ENCODE measurements around the gene FZD1.
"Not testable (repeated sequence)": the region's sequence is repeated elsewhere in the genome, so short reads cannot be mapped to it uniquely, and the experiment has no call there.

FZD1 gene

DNA sequence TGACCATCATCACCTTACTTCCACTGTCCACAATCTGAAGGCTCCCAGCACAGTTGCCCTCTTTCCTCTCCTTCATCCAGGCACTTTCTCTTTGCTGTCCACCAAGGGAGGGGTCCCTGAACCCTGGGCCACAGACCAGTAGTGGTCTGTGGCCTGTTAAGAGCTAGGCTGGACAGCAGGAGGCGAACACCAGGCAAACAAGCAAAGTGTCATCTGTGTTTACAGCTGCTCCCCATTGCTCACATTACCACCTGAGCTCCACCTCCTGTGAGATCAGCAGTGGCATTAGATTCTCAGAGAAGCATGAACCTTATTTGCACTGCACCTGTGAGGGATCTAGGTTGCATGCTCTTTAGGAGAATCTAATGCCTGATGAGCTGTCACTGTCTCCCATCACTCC lies 27.7 kb downstream of the FZD1 start:
- no peak for DNase-seq
- in situ Hi-C loops (cut with HindIII; ENCODE audit: low pct_ligation_motif_present, low pct_unique_long_range_greater_than_20kb, low sequenced_read_pairs): no loop called here

DNA sequence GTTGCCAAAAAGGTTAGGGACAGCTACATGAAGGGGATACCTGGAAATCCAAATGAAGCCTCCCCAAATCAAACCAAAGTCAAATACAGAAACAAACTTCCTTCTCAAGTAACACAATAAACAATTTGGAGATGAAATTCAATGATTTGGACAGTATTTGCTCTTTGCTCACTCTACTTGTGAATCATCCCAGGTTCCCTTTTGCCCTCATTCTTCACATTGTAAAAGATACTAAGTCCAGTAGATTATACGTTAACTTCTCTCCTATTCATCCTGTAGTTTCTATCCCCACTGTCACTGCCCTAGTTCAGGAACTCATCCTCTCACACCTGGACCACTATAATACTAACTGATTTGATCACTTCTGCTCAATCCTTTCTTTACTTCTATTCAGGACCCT lies 28.3 kb downstream of the FZD1 start:
- in situ Hi-C loops (cut with HindIII; ENCODE audit: low pct_ligation_motif_present, low pct_unique_long_range_greater_than_20kb, low sequenced_read_pairs): no loop called here
- DNase-seq: peak; percentile 29

DNA sequence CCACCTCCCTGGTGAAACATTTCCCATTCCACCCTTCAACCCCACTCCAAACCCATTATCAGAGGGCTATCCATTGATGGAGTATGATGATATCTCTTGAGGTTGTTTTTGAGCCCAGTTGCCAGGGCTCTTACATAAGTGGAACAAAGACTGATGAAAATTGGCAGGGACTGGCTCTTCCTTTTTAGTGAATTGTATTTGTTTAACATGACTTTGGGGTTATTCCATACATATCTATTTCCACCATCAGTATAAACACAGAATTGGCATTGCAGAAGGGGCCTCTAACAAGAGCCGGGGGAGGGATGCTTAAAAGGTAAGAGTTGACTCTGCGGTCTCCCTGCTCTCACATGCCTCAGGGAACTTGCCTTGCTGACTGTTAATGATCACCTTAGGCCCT lies 28.9 kb downstream of the FZD1 start:
- DNase-seq: no peak
- in situ Hi-C loops (cut with HindIII; ENCODE audit: low pct_ligation_motif_present, low pct_unique_long_range_greater_than_20kb, low sequenced_read_pairs): no loop called here

DNA sequence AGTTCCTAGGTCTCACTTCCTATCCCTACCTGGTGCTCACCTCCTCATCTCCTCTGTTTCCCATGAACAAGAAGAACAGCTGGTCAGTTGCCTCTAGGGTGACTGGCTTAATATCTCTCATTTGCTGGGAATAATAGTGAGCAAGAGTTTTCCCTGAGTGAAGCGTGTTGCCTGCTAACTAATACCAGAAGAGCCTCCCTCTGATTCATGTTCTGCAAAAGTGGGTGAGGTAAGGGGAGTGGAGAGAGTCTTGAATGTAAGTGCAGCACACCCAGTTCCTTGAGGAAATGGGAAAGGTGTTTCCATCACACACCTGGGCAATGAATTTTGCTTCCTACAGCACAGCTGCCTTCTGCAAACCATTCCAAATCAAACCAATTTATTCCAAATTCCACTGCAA lies 29.6 kb downstream of the FZD1 start:
- no peak for DNase-seq
- in situ Hi-C loops (cut with HindIII; ENCODE audit: low pct_ligation_motif_present, low pct_unique_long_range_greater_than_20kb, low sequenced_read_pairs): no loop called here

DNA sequence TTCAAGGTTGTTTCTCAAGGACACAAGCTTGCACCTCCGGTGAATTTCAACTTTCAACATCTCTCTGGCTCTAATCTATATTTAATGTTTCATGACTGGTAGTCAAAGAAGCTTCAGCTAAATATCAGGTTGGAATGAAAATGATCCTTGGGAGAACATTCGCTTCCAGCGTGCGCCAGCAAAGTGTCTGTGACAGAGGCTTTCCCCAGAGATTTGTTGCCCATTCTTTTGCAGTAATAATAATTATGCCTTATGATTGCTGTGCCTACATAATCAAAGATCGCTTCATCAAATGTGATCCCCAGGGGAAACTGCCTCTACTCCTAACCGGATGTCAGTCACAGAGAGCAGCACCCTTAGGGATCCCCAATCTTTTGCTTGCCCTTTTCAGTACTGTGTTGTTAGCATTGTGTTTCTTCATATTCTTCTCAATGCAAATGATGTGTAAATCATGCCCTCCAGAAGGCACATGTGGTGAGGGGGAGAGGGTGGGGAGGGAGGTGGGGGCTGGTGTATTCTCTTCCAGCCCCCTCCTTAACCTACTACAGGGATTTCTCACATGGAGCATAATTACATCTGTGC lies 30.5 kb downstream of the FZD1 start:
- in situ Hi-C loops (cut with HindIII; ENCODE audit: low pct_ligation_motif_present, low pct_unique_long_range_greater_than_20kb, low sequenced_read_pairs): no loop called here
- DNase-seq: no peak

DNA sequence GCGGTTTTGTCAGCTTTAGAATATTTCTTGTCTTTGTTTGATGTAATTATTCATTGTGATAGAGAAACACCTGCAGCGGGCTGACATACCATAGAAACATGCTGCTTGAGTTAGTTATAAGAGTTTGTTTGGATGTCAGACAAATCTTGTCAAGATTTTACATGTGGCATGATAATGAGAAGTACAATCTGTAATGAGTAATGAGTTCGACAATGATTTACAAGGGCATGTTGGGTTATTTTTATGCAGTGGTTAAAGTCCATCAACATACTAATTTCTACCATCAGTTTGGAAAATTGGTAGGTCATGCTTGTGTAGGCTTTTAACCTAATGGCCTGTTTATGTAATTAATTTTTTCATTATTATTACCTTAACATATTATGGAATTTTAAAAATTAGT lies 31.3 kb downstream of the FZD1 start:
- in situ Hi-C loops (cut with HindIII; ENCODE audit: low pct_ligation_motif_present, low pct_unique_long_range_greater_than_20kb, low sequenced_read_pairs): no loop called here
- DNase-seq: no peak

DNA sequence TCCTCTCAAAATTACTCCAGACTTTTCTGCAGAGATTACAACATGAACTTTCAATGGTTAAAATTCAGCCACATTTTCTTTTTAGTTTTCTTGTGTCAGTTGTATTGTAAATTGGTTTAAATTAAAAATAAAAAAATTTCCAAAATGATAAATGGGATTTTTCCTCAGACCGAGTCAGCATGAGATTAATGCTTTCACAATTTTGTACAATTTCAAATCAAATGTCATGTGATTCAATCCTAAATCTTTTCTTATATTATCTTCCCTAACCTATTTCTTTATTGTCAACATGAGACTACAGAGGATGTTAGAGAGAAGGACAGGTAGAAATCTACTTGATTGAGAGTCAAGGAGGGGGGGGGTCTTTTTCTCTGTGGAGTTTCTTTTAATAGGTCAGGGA lies 33.7 kb downstream of the FZD1 start:
- in situ Hi-C loops (cut with HindIII; ENCODE audit: low pct_ligation_motif_present, low pct_unique_long_range_greater_than_20kb, low sequenced_read_pairs): no loop called here
- no peak for DNase-seq

DNA sequence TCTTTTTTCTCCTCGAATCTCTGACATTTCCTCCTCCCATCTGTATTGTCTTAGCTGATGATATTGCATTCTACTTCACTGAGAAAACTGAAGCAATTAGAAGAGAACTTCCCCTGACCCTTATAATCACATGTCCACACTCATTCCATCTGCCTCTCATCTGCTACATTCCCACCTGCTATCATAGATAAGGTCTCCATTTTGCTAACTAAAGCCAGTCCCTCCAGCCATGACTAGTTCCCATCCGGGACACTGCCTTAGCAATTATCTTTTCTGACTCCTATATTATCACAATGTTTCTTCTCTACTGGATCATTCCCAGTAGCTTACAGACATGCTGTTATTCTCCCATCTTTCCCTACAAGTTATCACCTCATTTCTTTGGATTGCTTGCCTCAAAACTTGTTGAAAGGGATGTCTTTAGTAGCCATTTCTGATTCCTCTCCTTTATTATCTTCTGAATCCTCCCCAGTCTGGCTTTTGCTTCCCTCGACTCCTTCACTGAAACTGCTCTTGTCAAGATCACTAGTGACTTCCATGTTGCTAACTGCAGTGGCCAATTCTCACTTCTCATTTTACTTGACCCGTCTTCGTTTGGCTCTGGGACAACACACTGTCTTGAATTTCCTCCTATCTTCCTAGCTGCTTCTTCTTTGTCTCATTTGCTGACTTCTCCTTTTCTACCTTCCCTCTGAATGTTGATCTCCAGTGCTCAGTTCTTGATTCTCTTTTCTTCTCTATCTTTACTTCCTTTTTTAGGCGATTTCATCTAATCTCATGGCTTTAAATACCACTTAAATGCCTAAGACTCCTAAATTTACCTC lies 35.9 kb downstream of the FZD1 start:
- DNase-seq: no peak
- in situ Hi-C loops (cut with HindIII; ENCODE audit: low pct_ligation_motif_present, low pct_unique_long_range_greater_than_20kb, low sequenced_read_pairs): no loop called here

DNA sequence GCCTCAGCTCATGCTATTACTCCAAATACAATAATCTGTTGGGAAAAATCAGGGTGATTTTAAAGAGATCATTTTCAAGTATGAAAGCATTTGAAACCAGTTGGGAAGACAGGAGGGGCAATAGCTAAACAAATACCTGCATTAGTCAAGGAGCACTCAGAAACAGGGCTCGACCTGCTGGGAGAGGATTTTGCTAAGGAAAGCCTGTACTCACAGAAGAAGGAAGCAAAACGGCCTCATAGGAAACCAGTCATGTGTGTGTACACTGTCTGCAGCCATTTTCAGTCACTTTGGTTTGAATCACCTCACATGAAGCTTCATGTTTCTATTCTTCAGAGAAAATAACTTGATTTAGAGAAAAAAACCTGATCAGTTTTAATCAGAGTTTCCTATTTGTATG lies 38.6 kb downstream of the FZD1 start:
- in situ Hi-C loops (cut with HindIII; ENCODE audit: low pct_ligation_motif_present, low pct_unique_long_range_greater_than_20kb, low sequenced_read_pairs): no loop called here

DNA sequence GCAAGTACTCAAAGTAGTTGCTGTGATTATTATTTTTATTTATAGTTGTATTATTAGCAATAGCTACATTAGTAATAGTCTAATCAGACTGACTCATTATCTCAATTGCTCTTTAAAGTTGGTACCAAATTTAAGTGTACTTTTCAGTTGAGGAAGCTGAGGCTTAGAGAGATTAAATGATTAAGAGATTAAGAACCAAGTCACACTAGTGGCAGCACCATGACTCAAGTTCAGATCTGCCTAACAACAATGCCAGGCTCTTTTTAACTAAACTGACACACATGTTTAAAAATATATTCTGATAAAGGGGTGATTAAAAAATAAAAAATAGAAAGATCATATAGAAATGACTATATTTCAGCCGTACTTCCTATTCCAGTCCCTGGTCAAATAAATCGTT lies 42.0 kb downstream of the FZD1 start:
- DNase-seq: no peak
- in situ Hi-C loops (cut with HindIII; ENCODE audit: low pct_ligation_motif_present, low pct_unique_long_range_greater_than_20kb, low sequenced_read_pairs): no loop called here

More for the DNA sequence above, 38.6 kb downstream of the FZD1 start:
- no peak for DNase-seq

DNA sequence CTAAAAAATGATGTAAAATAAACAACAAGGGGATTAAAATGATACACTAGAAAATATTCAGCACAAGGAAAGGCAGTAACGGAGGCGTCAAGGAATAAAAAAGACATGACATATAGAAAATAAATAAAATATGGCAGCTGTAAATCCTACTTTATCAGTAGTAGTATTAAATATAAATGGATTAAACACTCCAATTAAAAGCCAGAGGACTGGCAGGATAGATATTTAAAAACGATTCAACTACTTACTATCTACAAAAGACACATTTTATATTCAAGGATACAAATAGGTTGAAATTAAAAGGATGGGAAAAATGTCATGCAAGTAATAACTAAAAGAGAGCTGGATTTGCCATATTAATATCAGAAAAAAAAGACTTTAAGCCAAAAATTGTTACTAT lies 43.2 kb downstream of the FZD1 start:
- DNase-seq: no peak

DNA sequence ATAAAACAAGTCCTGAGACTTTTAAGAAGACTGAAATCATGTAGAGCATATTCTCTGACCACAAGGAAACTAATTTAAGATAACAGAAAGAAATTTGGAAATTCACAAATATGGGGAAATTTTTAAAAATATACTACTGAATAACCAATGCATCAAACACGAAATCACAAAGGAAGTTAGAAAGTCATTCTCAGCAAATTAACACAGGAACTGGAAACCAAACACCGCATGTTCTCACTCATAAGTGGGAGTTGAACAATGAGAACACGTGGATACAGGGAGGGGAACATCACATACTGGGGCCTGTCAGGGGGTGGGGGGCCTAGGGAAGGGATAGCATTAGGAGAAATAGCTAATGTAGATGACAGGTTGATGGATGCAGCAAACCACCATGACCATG lies 44.0 kb downstream of the FZD1 start:
- DNase-seq: not testable (repeated sequence)

More for the DNA sequence above, 43.2 kb downstream of the FZD1 start:
- in situ Hi-C loops (cut with HindIII; ENCODE audit: low pct_ligation_motif_present, low pct_unique_long_range_greater_than_20kb, low sequenced_read_pairs): no loop called here

DNA sequence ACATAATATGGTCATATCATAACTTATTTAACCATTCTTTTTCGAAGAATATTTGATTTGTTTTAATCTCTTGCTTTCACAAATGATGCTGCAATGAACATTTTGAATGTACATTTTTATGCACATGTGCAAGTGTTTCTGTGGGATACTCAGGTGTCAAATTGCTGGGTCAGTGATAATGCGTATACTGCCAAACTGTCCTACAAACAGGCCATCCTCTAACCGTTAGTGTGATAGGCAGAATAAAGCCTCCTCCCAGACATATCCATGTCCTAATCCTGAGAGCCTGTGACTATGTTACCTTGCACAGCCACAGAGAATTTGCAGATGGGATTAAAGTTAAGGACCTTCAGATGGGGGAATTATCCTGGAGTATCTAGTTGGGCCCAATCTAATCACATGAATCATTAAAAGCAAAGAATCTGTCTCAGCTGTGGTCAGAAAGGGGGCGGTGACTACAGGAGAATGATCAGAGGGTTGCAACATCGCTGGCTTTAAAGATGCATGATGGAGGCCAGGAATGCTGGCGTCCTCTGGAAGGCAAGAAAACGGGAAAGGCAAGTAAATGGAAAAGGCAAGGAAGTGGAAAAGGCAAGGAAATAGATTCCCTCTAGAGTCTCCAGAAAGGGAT lies 46.7 kb downstream of the FZD1 start:
- in situ Hi-C loops (cut with HindIII; ENCODE audit: low pct_ligation_motif_present, low pct_unique_long_range_greater_than_20kb, low sequenced_read_pairs): no loop called here
- DNase-seq: no peak

More for the DNA sequence above, 44.0 kb downstream of the FZD1 start:
- in situ Hi-C loops (cut with HindIII; ENCODE audit: low pct_ligation_motif_present, low pct_unique_long_range_greater_than_20kb, low sequenced_read_pairs): not testable (repeated sequence)

DNA sequence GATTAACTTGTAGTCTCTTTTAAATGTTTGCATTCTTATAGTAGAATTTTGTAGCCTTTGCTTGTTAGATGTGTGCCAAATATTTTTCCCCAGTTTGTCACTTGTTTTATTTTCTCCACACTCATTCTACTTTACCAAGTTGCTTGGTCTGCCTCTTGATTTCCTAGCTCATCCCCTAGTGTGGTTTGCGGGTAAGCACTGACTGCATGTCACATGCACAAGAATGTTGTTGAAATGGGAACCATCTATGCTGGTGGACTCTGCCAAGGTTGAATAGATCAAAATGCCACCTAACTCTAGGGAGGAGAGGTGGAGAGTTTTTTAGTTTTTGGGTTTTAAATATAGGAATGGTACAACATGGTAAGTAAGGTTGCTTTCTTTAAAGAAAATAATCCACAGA lies 47.6 kb downstream of the FZD1 start:
- DNase-seq: no peak
- in situ Hi-C loops (cut with HindIII; ENCODE audit: low pct_ligation_motif_present, low pct_unique_long_range_greater_than_20kb, low sequenced_read_pairs): no loop called here

DNA sequence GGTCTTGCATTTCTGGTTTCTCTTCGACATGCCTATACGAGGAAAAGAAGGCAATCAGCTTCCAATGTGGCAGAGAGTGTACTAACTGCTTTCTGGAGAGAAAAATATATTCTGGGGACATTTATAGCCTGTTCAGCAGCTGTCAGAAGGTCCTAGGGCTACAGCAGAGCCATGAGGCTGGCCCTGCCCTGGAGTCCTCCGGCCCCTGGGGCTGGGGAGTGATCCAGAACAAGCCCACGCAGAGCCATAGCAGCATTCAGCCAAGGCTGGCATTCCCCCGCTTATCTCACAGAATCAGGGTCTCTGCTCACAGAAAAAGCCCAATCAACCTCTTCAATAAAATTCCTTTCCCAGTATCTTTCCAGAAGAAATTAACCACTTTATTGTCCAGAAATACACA lies 48.9 kb downstream of the FZD1 start:
- no peak for DNase-seq
- in situ Hi-C loops (cut with HindIII; ENCODE audit: low pct_ligation_motif_present, low pct_unique_long_range_greater_than_20kb, low sequenced_read_pairs): no loop called here

DNA sequence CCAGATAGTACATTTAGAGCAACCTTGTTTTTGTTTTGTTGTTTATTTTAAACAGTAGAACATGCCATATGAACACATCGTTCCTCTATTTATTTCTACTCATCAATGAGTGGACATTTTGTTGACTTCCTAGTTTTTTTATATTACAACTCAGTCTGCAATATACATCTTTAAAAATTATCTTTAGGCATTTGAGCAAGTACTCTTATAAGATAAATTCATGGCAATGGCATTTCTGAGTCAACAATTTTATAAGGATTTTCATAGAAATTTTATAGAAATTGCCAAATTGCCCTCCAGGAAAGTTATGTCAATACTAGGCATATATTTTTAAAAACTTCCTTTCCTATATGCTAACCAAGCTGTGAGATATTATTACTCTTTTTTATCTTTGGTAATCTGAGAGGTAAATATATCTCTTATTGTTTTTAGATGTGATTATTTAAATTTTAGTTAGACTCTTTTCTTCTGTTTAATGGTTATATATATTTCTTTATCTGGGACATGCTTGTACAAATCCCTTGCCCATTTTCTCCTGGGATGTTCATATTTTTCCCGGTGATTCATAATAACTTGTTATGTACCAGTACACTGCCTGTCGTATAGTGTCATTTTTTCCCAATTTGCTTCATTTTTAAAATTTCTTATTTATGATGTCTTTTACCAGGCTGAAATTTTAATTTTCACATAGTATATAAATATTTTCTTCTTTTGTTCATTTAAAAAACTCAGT lies 50.5 kb downstream of the FZD1 start:
- in situ Hi-C loops (cut with HindIII; ENCODE audit: low pct_ligation_motif_present, low pct_unique_long_range_greater_than_20kb, low sequenced_read_pairs): no loop called here
- DNase-seq: no peak

DNA sequence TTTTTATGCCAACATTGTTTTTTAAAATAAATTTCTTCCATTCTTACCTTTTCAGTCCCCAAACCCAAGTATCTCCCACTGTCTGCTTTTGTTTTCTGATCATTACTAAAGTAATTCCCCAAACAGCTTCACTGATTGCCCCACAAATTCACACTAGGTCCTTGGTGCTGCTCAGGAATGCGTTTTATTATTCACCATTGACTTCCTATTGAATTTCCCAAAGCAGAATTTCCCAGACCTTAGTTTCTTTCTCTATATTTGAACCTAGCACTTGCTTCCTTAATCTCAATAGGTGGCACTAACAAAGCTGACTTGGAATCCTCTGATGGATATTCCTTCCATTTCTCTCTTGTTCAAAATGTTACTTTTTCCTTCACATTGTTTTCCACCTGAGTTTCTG lies 52.2 kb downstream of the FZD1 start:
- in situ Hi-C loops (cut with HindIII; ENCODE audit: low pct_ligation_motif_present, low pct_unique_long_range_greater_than_20kb, low sequenced_read_pairs): no loop called here
- DNase-seq: no peak

DNA sequence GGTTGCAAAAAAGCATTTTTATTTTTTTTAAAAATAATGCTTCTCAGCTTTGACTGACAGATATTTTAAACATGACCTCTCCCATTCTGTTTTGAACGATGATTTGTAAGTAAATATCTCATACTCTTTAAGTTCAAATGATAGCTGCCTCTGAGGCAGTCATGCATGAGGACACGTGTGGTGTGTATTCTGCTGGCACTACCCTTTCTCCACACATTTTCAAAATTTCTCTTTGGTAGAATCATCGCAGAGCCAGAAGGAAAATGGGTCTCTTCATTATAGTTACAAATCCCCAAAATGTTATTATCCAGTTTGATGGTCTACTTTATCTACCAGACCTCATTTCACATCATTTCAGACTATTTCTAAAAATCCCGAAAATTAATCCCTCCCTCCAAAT lies 55.1 kb downstream of the FZD1 start:
- peak; percentile 52 for DNase-seq
- in situ Hi-C loops (cut with HindIII; ENCODE audit: low pct_ligation_motif_present, low pct_unique_long_range_greater_than_20kb, low sequenced_read_pairs): no loop called here

DNA sequence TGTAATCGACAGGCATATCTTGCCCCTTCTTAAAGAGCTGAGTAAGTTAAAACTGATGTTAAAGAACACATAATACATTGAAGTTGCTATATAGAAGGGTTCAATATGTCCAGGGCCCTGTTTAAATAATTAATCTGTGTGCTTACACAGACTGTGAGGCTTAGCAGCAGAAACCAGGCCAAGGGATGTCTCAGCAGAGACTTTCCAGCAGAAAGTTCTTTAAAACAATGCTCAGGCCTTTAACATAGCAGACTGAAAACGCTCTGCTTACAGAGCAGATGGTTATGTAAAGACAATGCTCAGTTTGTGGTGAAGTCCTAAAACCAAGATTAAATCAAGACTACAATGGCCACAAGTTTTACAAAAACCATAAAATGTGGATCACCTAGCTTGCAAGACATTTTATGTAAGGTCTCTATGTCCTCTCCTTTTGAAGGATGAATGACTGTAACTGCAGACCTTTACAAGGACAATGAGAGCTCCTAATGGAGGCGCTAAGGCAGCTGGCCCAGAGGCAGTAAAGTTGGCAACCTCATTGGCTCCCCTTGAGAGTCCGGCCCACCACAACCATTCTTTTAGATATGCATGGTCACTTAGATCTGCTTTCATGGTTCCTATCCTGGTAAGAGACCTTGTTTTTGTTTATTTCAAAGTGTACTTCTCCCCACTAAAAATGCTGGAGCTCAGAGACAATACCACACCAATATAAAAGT lies 56.3 kb downstream of the FZD1 start:
- in situ Hi-C loops (cut with HindIII; ENCODE audit: low pct_ligation_motif_present, low pct_unique_long_range_greater_than_20kb, low sequenced_read_pairs): no loop called here
- no peak for DNase-seq
